Adrenal gland (tissue), 5 donors: ENCODE measurements around the gene TMEM184B.

Experiments used
- POLR2A ChIP-seq, 2 donors: fragments of 450-650 bp; IDR thresholded peaks; one replicate each; pipeline ENCODE4 v1.6.1; 2017; ENCODE audit warnings: antibody characterized with exemption in 2 of 2, mild to moderate bottlenecking in 2 of 2, moderate library complexity in 1 of 2
- TF ChIP-seq, protein P1 (sequence below), 6 experiments: fragments of 450-650 bp in 4 of 6; fragments of 200-600 bp in 2 of 6; sonication (generic) in 1 of 6; IDR thresholded peaks; 1 replicate in 5 of 6; 2 replicates in 1 of 6; pipeline versions ENCODE4 v1.5.1 to v1.8.0; 2016 to 2021; ENCODE audit warnings: antibody characterized with exemption in 6 of 6, mild to moderate bottlenecking in 2 of 6, moderate library complexity in 1 of 6
- donor health status: DM: no; HTN: no; CAD: no.

DNA sequence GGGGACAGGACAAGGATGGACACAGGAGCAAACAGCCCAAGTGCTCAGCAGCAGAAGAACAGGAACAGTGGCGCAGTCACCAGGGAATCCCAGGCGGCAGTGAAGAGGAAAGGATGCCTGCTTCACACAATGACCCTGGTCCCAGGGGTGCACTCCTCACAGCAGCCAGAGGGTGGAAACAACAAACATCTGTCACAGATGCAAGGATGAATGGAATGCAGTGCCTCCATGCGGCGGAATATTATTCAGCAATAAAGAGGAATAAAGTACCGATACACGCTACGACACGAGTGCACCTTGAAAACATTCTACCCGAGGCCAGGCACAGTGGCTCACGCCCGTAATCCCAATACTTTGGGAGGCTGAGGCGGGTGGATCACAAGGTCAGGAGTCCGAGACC lies 31.7 kb upstream of the TMEM184B start:
- TF ChIP-seq, protein P1, sequence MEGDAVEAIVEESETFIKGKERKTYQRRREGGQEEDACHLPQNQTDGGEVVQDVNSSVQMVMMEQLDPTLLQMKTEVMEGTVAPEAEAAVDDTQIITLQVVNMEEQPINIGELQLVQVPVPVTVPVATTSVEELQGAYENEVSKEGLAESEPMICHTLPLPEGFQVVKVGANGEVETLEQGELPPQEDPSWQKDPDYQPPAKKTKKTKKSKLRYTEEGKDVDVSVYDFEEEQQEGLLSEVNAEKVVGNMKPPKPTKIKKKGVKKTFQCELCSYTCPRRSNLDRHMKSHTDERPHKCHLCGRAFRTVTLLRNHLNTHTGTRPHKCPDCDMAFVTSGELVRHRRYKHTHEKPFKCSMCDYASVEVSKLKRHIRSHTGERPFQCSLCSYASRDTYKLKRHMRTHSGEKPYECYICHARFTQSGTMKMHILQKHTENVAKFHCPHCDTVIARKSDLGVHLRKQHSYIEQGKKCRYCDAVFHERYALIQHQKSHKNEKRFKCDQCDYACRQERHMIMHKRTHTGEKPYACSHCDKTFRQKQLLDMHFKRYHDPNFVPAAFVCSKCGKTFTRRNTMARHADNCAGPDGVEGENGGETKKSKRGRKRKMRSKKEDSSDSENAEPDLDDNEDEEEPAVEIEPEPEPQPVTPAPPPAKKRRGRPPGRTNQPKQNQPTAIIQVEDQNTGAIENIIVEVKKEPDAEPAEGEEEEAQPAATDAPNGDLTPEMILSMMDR (IDR thresholded peaks at IDR 0.05): peak in 5 of 6 experiments; percentile 11 to 61 (median 49)
- TF ChIP-seq POLR2A (IDR thresholded peaks at IDR 0.05): no peak
